Endothelial cell of umbilical vein (primary cell): ENCODE results near the gene PITPNB. TPM values are rescaled to one million over a fixed set of nuclear protein-coding genes. Genes with fewer than 3 reads are reported as not detected.

Experiments used
- BruUV-seq: library from RNA; stranded (reverse); fragments of 400-500 nt; replicated peaks from 2 replicates; lab custom pipeline; 2021; lab: Mats Ljungman, UMichigan
- CTCF ChIA-PET: fragments of 300-600, 350-600 bp; sonication (Branson Sonifier 250); formaldehyde crosslinking; loops from one replicate; lab custom pipeline; 2021; ENCODE audit warnings: antibody characterized with exemption, inconsistent platforms; lab: Charles Lee
- POLR2A ChIA-PET: fragments of 300-600, 350-600 bp; sonication (Branson Sonifier 250); formaldehyde crosslinking; loops from one replicate; lab custom pipeline; 2021; ENCODE audit warnings: antibody characterized with exemption, inconsistent platforms; lab: Charles Lee
- DNase-seq: peaks from one replicate; pipeline ENCODE4 v3.0.0-alpha.2; 2011; ENCODE audit warnings: low read depth, low spot score
- FAIRE-seq: peaks from 2 replicates; lab custom pipeline; 2011; peaks lifted over from hg19 to GRCh38; lab: Jason Lieb, UNC
- H2AFZ ChIP-seq: 2 replicates; pipeline ENCODE4 v1.6.0; 2012; ENCODE audit warnings: low read depth, low read length, control low read depth, inconsistent platforms
- H3K27ac ChIP-seq: 2 replicates; pipeline ENCODE4 v1.5.1; 2011; ENCODE audit warnings: low read depth, mild to moderate bottlenecking, control low read depth, low read length, moderate library complexity; ENCODE audit not compliant: insufficient read depth
- H3K27me3 ChIP-seq, 2 experiments: 2 replicates each; pipeline versions ENCODE4 v1.6.0 to v1.6.1; 2011; ENCODE audit warnings: low read length in 2 of 2, mixed read lengths in 1 of 2; ENCODE audit not compliant: control insufficient read depth in 2 of 2, insufficient read depth in 2 of 2
- H3K36me3 ChIP-seq, 2 experiments: 2 replicates in 1 of 2; 3 replicates in 1 of 2; pipeline ENCODE4 v1.5.1; 2011; ENCODE audit warnings: low read length in 2 of 2, mild to moderate bottlenecking in 1 of 2, moderate library complexity in 1 of 2; ENCODE audit not compliant: control insufficient read depth in 2 of 2, insufficient read depth in 2 of 2; ENCODE audit errors: extremely low read depth in 1 of 2
- H3K4me1 ChIP-seq: 3 replicates; pipeline ENCODE4 v1.5.1; 2011; ENCODE audit warnings: mild to moderate bottlenecking, low read length; ENCODE audit not compliant: control insufficient read depth, insufficient read depth; ENCODE audit errors: extremely low read depth
- H3K4me2 ChIP-seq: 2 replicates; pipeline ENCODE4 v1.6.1; 2011; ENCODE audit warnings: low read length, control low read depth, mixed read lengths; ENCODE audit not compliant: insufficient read depth
- H3K4me3 ChIP-seq, 3 experiments: fragments of 200-600 bp in 1 of 3; sonication (generic), shearing (Covaris generic) in 1 of 3; replicated peaks in 1 of 3; 2 replicates each; pipeline ENCODE4 v1.5.1; 2011 to 2016; ENCODE audit warnings: control low read depth in 3 of 3, low read length in 3 of 3, mild to moderate bottlenecking in 2 of 3, inconsistent platforms in 1 of 3, low read depth in 1 of 3, moderate library complexity in 1 of 3; ENCODE audit not compliant: insufficient read depth in 1 of 3
- H3K79me2 ChIP-seq: 2 replicates; pipeline ENCODE4 v1.6.0; 2012; ENCODE audit warnings: low read length, inconsistent platforms; ENCODE audit not compliant: control insufficient read depth, insufficient read depth
- H3K9ac ChIP-seq: replicated peaks from 2 replicates; pipeline ENCODE3; 2011; ENCODE audit warnings: low read length, control low read depth; ENCODE audit not compliant: insufficient read depth; ENCODE audit errors: extremely low read depth
- H3K9me1 ChIP-seq: replicated peaks from 3 replicates; pipeline ENCODE4 v1.6.0; 2011; ENCODE audit warnings: mild to moderate bottlenecking, low read length; ENCODE audit not compliant: control insufficient read depth, insufficient read depth; ENCODE audit errors: extremely low read depth
- H3K9me3 ChIP-seq: replicated peaks from 2 replicates; pipeline ENCODE4 v1.5.1; 2012; ENCODE audit warnings: low read length, inconsistent platforms; ENCODE audit not compliant: control insufficient read depth, insufficient read depth
- H4K20me1 ChIP-seq: replicated peaks from 2 replicates; pipeline ENCODE3; 2011; ENCODE audit warnings: mild to moderate bottlenecking, low read length; ENCODE audit not compliant: control insufficient read depth, insufficient read depth; ENCODE audit errors: extremely low read depth
- EZH2 ChIP-seq: IDR thresholded peaks from 2 replicates; pipeline ENCODE4 v1.6.1; 2012; ENCODE audit warnings: borderline replicate concordance, low read depth, mild to moderate bottlenecking, moderate library complexity, low read length, inconsistent platforms; ENCODE audit not compliant: severe bottlenecking
- FOS ChIP-seq: IDR thresholded peaks from 2 replicates; pipeline ENCODE4 v1.6.1; 2011; ENCODE audit warnings: mild to moderate bottlenecking, low read length, moderate library complexity, borderline replicate concordance; ENCODE audit not compliant: insufficient read depth
- GATA2 ChIP-seq: IDR thresholded peaks from 2 replicates; pipeline ENCODE4 v1.7.0; 2011; ENCODE audit warnings: low read depth, mild to moderate bottlenecking, moderate library complexity, mixed read lengths, low read length; ENCODE audit not compliant: insufficient read length, insufficient read depth
- JUN ChIP-seq: IDR thresholded peaks from 2 replicates; pipeline ENCODE4 v1.6.1; 2011; ENCODE audit warnings: borderline replicate concordance, low read depth; ENCODE audit not compliant: insufficient read length, insufficient read depth
- MAX ChIP-seq: IDR thresholded peaks from 2 replicates; pipeline ENCODE4 v1.6.1; 2011; ENCODE audit not compliant: insufficient read depth, insufficient read length
- MYC ChIP-seq: IDR thresholded peaks from one replicate; pipeline ENCODE4 v1.6.1; 2011; ENCODE audit warnings: mild to moderate bottlenecking, low read depth, low read length
- POLR2A ChIP-seq: IDR thresholded peaks from 2 replicates; pipeline ENCODE4 v1.6.1; 2012; ENCODE audit warnings: low read depth, mild to moderate bottlenecking, control low read depth, low read length
- POLR2AphosphoS5 ChIP-seq: IDR thresholded peaks from 2 replicates; pipeline ENCODE4 v1.6.1; 2012; ENCODE audit warnings: low read depth, mild to moderate bottlenecking, control low read depth, low read length, moderate library complexity; ENCODE audit not compliant: insufficient read depth
- dilution Hi-C: fragments of 300-500 bp; cut with MboI; formaldehyde crosslinking; loops from one replicate; pipeline ENCODE4 v1.15.0; 2019; ENCODE audit warnings: low sequenced_read_pairs; ENCODE audit not compliant: extremely low pct_ligation_motif_present
- intact Hi-C: fragments of 100-400 bp; cut with micrococcal nuclease; formaldehyde crosslinking; loops from one replicate; pipeline ENCODE4 v1.10.0; 2022
- polyA plus RNA-seq, 4 experiments: library from polyadenylated mRNA; depleted of rRNA in 3 of 4; stranded (reverse) in 3 of 4; unstranded in 1 of 4; fragments of >200 nt; gene quantifications; 2 replicates each; pipeline versions ENCODE4 v1.2.1 to v1.2.3, GENCODE V29; 2011 to 2012; ENCODE audit warnings: missing spikeins in 1 of 4
- total RNA-seq: library from RNA; stranded (reverse); gene quantifications from 2 replicates; pipeline ENCODE4 v1.2.3, GENCODE V29; 2021
- TF ChIP-seq, protein P1 (sequence below), 2 donors: IDR thresholded peaks; 1 replicate in 1 of 2; 2 replicates in 1 of 2; pipeline ENCODE4 v1.5.1; 2011; ENCODE audit warnings: low read length in 2 of 2, mild to moderate bottlenecking in 2 of 2, moderate library complexity in 2 of 2, control low read depth in 1 of 2, inconsistent platforms in 1 of 2, low read depth in 1 of 2; ENCODE audit not compliant: insufficient read depth in 1 of 2; ENCODE audit errors: extremely low read depth in 1 of 2

PITPNB gene
- total and polyA plus RNA-seq, 2 donors (not counting 3 experiments of a cell fraction or from before 2014, with no cell fraction given), result 29.7 to 108 TPM

GRCh38 chr22:27840436-27840835 lies 78.6 kb downstream of the PITPNB start:
- no TSS peak for BruUV-seq
- Histone ChIP-seq H3K27me3 (no peaks in the 10 kb centered on the region), H3K9me1 (no peaks in the 10 kb centered on the region), H3K9me3 (no peaks in the 10 kb centered on the region), H3K9ac (no peak overlapping the region), H4K20me1 (no peaks in the 10 kb centered on the region), H3K79me2 (no peaks in the 10 kb centered on the region), H3K36me3 (peaks cover 0 to 5% of the 10 kb centered on the region in 2 experiments), H3K27ac (no peak overlapping the region), H3K4me1 (no peaks in the 10 kb centered on the region), H3K4me3 (no peak overlapping the region), H3K4me2 (no peak overlapping the region), H2AFZ (no peak overlapping the region)
- dilution Hi-C loops (no loop called here), intact Hi-C loops (no loop called here)
- no peak for DNase-seq
- no peak for FAIRE-seq
- TF ChIP-seq FOS (no peak), GATA2 (no peak), MAX (no peak), POLR2AphosphoS5 (no peak), MYC (no peak), POLR2A (no peak), EZH2 (no peak), JUN (no peak)
- TF ChIP-seq, protein P1, sequence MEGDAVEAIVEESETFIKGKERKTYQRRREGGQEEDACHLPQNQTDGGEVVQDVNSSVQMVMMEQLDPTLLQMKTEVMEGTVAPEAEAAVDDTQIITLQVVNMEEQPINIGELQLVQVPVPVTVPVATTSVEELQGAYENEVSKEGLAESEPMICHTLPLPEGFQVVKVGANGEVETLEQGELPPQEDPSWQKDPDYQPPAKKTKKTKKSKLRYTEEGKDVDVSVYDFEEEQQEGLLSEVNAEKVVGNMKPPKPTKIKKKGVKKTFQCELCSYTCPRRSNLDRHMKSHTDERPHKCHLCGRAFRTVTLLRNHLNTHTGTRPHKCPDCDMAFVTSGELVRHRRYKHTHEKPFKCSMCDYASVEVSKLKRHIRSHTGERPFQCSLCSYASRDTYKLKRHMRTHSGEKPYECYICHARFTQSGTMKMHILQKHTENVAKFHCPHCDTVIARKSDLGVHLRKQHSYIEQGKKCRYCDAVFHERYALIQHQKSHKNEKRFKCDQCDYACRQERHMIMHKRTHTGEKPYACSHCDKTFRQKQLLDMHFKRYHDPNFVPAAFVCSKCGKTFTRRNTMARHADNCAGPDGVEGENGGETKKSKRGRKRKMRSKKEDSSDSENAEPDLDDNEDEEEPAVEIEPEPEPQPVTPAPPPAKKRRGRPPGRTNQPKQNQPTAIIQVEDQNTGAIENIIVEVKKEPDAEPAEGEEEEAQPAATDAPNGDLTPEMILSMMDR (IDR thresholded peaks at IDR 0.05; ENCODE audit: extremely low read depth in 1 of 2, insufficient read depth in 1 of 2, low read depth in 1 of 2, low read length in 2 of 2), result no peak
- POLR2A ChIA-PET, result no interaction called here
- CTCF ChIA-PET, result interaction anchor here (1.7 kb wide), 1 partner anchor 10 kb away, joined by 6 read pairs; no protein-coding TSS in a partner anchor
